Heart right ventricle (tissue), 16 donors: Measurements from ENCODE around the gene NOXO1. TPM values are rescaled to one million over a fixed set of nuclear protein-coding genes. Genes with fewer than 3 reads are reported as not detected.
"Not testable (repeated sequence)": the region's sequence is repeated elsewhere in the genome, so short reads cannot be mapped to it uniquely, and the experiment has no call there.

Experiments used
- ATAC-seq, 8 donors: fragments of 200-7000 bp; cut with Tn5 transposase; one replicate each; pipeline ENCODE4 v1.9.1; 2020; ENCODE audit warnings: mild to moderate bottlenecking in 8 of 8, moderate library complexity in 8 of 8, moderate number of reproducible peaks in 1 of 8
- DNase-seq, 2 donors: peaks; one replicate each; pipeline ENCODE4 v3.0.0-alpha.2; 2020
- H3K27ac ChIP-seq, 10 donors: fragments of 200-600 bp; sonication (generic) in 2 of 10; one replicate each; pipeline versions ENCODE4 v1.5.0 to v1.8.0; 2020 to 2022; ENCODE audit warnings: mild to moderate bottlenecking in 3 of 10
- H3K27me3 ChIP-seq, 7 donors: fragments of 200-600 bp; one replicate each; pipeline ENCODE4 v1.8.0; 2021 to 2022; ENCODE audit warnings: mild to moderate bottlenecking in 2 of 7
- H3K36me3 ChIP-seq, 9 donors: fragments of 200-600 bp; sonication (generic) in 1 of 9; one replicate each; pipeline versions ENCODE4 v1.5.0 to v1.8.0; 2020 to 2022; ENCODE audit warnings: mild to moderate bottlenecking in 2 of 9
- H3K4me1 ChIP-seq, 9 donors: fragments of 200-600 bp; sonication (generic) in 1 of 9; one replicate each; pipeline versions ENCODE4 v1.5.0 to v1.8.0; 2020 to 2022; ENCODE audit warnings: mild to moderate bottlenecking in 4 of 9
- H3K4me3 ChIP-seq, 10 donors: fragments of 200-600 bp; sonication (generic) in 2 of 10; one replicate each; pipeline versions ENCODE4 v1.5.0 to v1.8.0; 2020 to 2022; ENCODE audit warnings: mild to moderate bottlenecking in 7 of 10, moderate library complexity in 2 of 10
- H3K9me3 ChIP-seq, 11 donors: fragments of 200-600 bp in 10 of 11; sonication (generic) in 2 of 11; one replicate each; pipeline versions ENCODE4 v1.5.0 to v1.8.0; 2013 to 2022; ENCODE audit warnings: mild to moderate bottlenecking in 2 of 11, control low read depth in 1 of 11, moderate library complexity in 1 of 11
- WGBS, 2 donors: extraction: QIAGEN DNeasy Blood & Tissue Kit; methylation state at CpG; one replicate each; pipeline ENCODE4 v1.1.7; 2013; ENCODE audit warnings: inconsistent platforms in 1 of 2; 5-methylcytosine and 5-hydroxymethylcytosine counted together
- intact Hi-C, 10 donors: fragments of 100-400 bp; cut with DNase I; formaldehyde crosslinking; loops; one replicate each; pipeline versions ENCODE4 v1.11.1 to v1.14.2; 2022
- polyA plus RNA-seq, 2 donors: library from polyadenylated mRNA; stranded (reverse); fragments of 200-250 nt; gene quantifications; one replicate each; pipeline ENCODE4 v1.2.3, GENCODE V29; 2013
- total RNA-seq, 10 donors: library from RNA; stranded (reverse); fragmentation: NEBNext Ultra II Directional in 3 of 10; extraction: Animal tissue kit (Norgen Biotek cat#: 25700) in 3 of 10; gene quantifications; one replicate each; pipeline versions ENCODE4 v1.2.1 to v1.2.4, GENCODE V29; 2021 to 2023
- TF ChIP-seq, protein P1 (sequence below), 9 donors: fragments of 200-600 bp; sonication (generic) in 2 of 9; IDR thresholded peaks; one replicate each; pipeline versions ENCODE4 v1.5.0 to v1.8.0; 2021 to 2022; ENCODE audit warnings: antibody characterized with exemption in 9 of 9, mild to moderate bottlenecking in 5 of 9, moderate library complexity in 1 of 9
- donor health status: Arrhythmogenic right ventricular cardiomyopathy.
- donor health status: ischemic (EF 13 %, LVEDD 7.1; RV severe dilation, severe dysfunction).
- donor health status: healthy with polysubstance abuse.
- donor health status: DM: no; HTN: yes; CAD: no.
- donor health status: DM: no; HTN: no; CAD: no.
- donor health status: ischemic (EF 25% LVEDD 6.9; RV normal size, moderate dysfunction).
- donor health status: ischemic (EF 25% LVEDD 5.7; RV mildly dilated, moderate dysfunction).
- donor health status: healthy.
- donor health status: DM: yes; HTN: yes; CAD: no.
- donor health status: Ischemic cardiomyopathy.
- donor health status: ischemic (EF 35%, LVEDD 5.7; RV mildly dilated, moderate dysfunction).
- donor health status: nonischemic (EF 11% LVEDD 7.7; RV severe dilation, severe dysfunction).
- donor health status: DM: yes; HTN: yes; CAD: no.
- donor health status: PGD.
- donor health status: ischemic (EF 29% LVEDD 5.4; RV normal size, mild dysfunction).
- donor health status: nonischemic (EF 23%, LVEDD 6.1; RV moderate dilation, normal function).

Gene NOXO1
- total and polyA plus RNA-seq, 12 donors, result 0.09 to 0.29 TPM; not detected in 10

GRCh38 chr16:1960665-1961630 lies 20.3 kb downstream of the NOXO1 start:
- peak overlapping the region in 9 of 10 donors; percentile 63 to 99 (median 96) for H3K4me3 ChIP-seq
- H3K4me1 ChIP-seq, result peaks cover 10 to 57% (median 40%) of the 10 kb centered on the region in 9 donors
- H3K27ac ChIP-seq, result peak overlapping the region in 8 of 10 donors; percentile 88 to 98 (median 96)
- WGBS, 2 donors, result 49 to 53% methylated on average over 20 of the region's 20 CpGs
- H3K36me3 ChIP-seq, result peaks cover 0 to 36% (median 30%) of the 10 kb centered on the region in 9 donors
- no peaks in the 10 kb centered on the region for H3K9me3 ChIP-seq
- no peaks in the 10 kb centered on the region for H3K27me3 ChIP-seq
- intact Hi-C loops, result no loop called here
- no peak for DNase-seq
- TF ChIP-seq, protein P1, sequence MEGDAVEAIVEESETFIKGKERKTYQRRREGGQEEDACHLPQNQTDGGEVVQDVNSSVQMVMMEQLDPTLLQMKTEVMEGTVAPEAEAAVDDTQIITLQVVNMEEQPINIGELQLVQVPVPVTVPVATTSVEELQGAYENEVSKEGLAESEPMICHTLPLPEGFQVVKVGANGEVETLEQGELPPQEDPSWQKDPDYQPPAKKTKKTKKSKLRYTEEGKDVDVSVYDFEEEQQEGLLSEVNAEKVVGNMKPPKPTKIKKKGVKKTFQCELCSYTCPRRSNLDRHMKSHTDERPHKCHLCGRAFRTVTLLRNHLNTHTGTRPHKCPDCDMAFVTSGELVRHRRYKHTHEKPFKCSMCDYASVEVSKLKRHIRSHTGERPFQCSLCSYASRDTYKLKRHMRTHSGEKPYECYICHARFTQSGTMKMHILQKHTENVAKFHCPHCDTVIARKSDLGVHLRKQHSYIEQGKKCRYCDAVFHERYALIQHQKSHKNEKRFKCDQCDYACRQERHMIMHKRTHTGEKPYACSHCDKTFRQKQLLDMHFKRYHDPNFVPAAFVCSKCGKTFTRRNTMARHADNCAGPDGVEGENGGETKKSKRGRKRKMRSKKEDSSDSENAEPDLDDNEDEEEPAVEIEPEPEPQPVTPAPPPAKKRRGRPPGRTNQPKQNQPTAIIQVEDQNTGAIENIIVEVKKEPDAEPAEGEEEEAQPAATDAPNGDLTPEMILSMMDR (IDR thresholded peaks at IDR 0.05), result no peak
- ATAC-seq, result no peak

GRCh38 chr16:1959269-1960039 lies 21.8 kb downstream of the NOXO1 start, which contains the start of gene NDUFB10:
TSS of gene NDUFB10 (plus strand) at chr16:1959538. CDS start at chr16:1959625, 87 bp downstream.
- H3K9me3 ChIP-seq, result no peaks in the 10 kb centered on the region
- peaks cover 0 to 36% (median 30%) of the 10 kb centered on the region in 9 donors for H3K36me3 ChIP-seq
- DNase-seq (peak; percentile 93 to 97), ATAC-seq (peak; percentile 88 to 96 (median 92))
- WGBS, 2 donors, result 1% methylated on average over 79 of the region's 79 CpGs
- intact Hi-C loops, result no loop called here
- TF ChIP-seq, protein P1 (IDR thresholded peaks at IDR 0.05), result peak; percentile 33 to 92 (median 76)
- H3K27ac ChIP-seq, result peak within 1 kb of the TSS; percentile 88 to 98 (median 96)
- peak within 1 kb of the TSS; percentile 63 to 99 (median 96) for H3K4me3 ChIP-seq
- H3K27me3 ChIP-seq, result no peaks in the 10 kb centered on the region
- H3K4me1 ChIP-seq, result peaks cover 6 to 52% (median 33%) of the 10 kb centered on the region in 9 donors

- Histone ChIP-seq H3K36me3 (peaks cover 0 to 35% (median 29%) of the 10 kb centered on the region in 9 donors), H3K27ac (peak overlapping the region in 9 of 10 donors; percentile 88 to 98 (median 97)), H3K9me3 (no peaks in the 10 kb centered on the region), H3K4me3 (peak overlapping the region in 9 of 10 donors; percentile 63 to 99 (median 96)), H3K4me1 (peaks cover 6 to 48% (median 33%) of the 10 kb centered on the region in 9 donors), H3K27me3 (no peaks in the 10 kb centered on the region)
- 33 to 39% methylated on average over 14 of the region's 14 CpGs for WGBS, 2 donors
- ATAC-seq (peak in 3 of 8 donors; percentile 0 to 6 (median 2)), DNase-seq (no peak)
- TF ChIP-seq, protein P1 (IDR thresholded peaks at IDR 0.05), result no peak
- intact Hi-C loops, result no loop called here
Measured at GRCh38 chr16:1958715-1959268, 22.5 kb downstream of the NOXO1 start.

- peaks cover 0 to 28% (median 22%) of the 10 kb centered on the region in 9 donors for H3K36me3 ChIP-seq
- intact Hi-C loops, DNase-seq, H3K27me3 ChIP-seq, H3K9me3 ChIP-seq, H3K4me3 ChIP-seq, H3K27ac ChIP-seq, ATAC-seq: not testable (repeated sequence)
- H3K4me1 ChIP-seq, result peaks cover 6 to 46% (median 29%) of the 10 kb centered on the region in 9 donors
- 67 to 68% methylated on average over 30 of the region's 30 CpGs for WGBS, 2 donors
Measured at GRCh38 chr16:1958143-1958491, 23.2 kb downstream of the NOXO1 start.

GRCh38 chr16:1957434-1958142 lies 23.7 kb downstream of the NOXO1 start:
- H3K9me3 ChIP-seq, H3K4me3 ChIP-seq, ATAC-seq, intact Hi-C loops, H3K27me3 ChIP-seq, H3K27ac ChIP-seq, DNase-seq: not testable (repeated sequence)
- Histone ChIP-seq H3K4me1 (peaks cover 6 to 47% (median 24%) of the 10 kb centered on the region in 9 donors), H3K36me3 (peaks cover 0 to 25% (median 17%) of the 10 kb centered on the region in 9 donors)
- 88 to 90% methylated on average over 20 to 21 of the region's 22 CpGs for WGBS, 2 donors
